NCI-H2029 (cell line): ENCODE measurements around the gene TEX13A.
"Not testable (repeated sequence)": the region's sequence is repeated elsewhere in the genome, so short reads cannot be mapped to it uniquely, and the experiment has no call there.

Experiments
- DNase-seq: peaks from one replicate; lab custom pipeline; 2025; lab: John Stamatoyannopoulos, UW

TEX13A gene

GRCh38 chrX:105220636-105221035 is at the start of gene TEX13A:
Gene TEX13A (minus strand): TSS chrX:105220694. CDS start chrX:105220397, 297 bp downstream.
- DNase-seq, result no peak

GRCh38 chrX:105269386-105269785 is 48.9 kb upstream of the TEX13A start:
- no peak for DNase-seq

- DNase-seq, result no peak
These were observed 46.7 kb upstream of the TEX13A start for GRCh38 chrX:105267167-105267566.

GRCh38 chrX:105266456-105266855 is 46.0 kb upstream of the TEX13A start:
- DNase-seq, result no peak

GRCh38 chrX:105265093-105265492 is 44.6 kb upstream of the TEX13A start:
- no peak for DNase-seq

GRCh38 chrX:105263801-105264200 is 43.3 kb upstream of the TEX13A start:
- no peak for DNase-seq

GRCh38 chrX:105263171-105263570 is 42.7 kb upstream of the TEX13A start:
- no peak for DNase-seq

GRCh38 chrX:105260291-105261043 is 40.0 kb upstream of the TEX13A start:
- no peak for DNase-seq

- DNase-seq, result no peak
These were observed 20.6 kb upstream of the TEX13A start for GRCh38 chrX:105241056-105241455.

GRCh38 chrX:105237407-105237806 is 16.9 kb upstream of the TEX13A start:
- DNase-seq, result not testable (repeated sequence)

- DNase-seq, result no peak
These were observed 8.7 kb upstream of the TEX13A start for GRCh38 chrX:105229146-105229545.

- no peak for DNase-seq
These were observed 8.1 kb upstream of the TEX13A start for GRCh38 chrX:105228602-105229001.

- DNase-seq, result no peak
These were observed 6.0 kb upstream of the TEX13A start for GRCh38 chrX:105226499-105226898.

- no peak for DNase-seq
These were observed 880 bp upstream of the TEX13A start for GRCh38 chrX:105221374-105221773.

GRCh38 chrX:105219454-105220401 is 766 bp downstream of the TEX13A start:
- no peak for DNase-seq

GRCh38 chrX:105211066-105211575 is 9.4 kb downstream of the TEX13A start:
- no peak for DNase-seq

GRCh38 chrX:105210258-105210657 is 10.2 kb downstream of the TEX13A start:
- DNase-seq, result no peak

GRCh38 chrX:105209406-105209805 is 11.1 kb downstream of the TEX13A start:
- DNase-seq, result no peak

- no peak for DNase-seq
These were observed 28.6 kb downstream of the TEX13A start for GRCh38 chrX:105191878-105192277.

- DNase-seq, result no peak
These were observed 30.1 kb downstream of the TEX13A start for GRCh38 chrX:105190252-105190853.

GRCh38 chrX:105189093-105189492 is 31.4 kb downstream of the TEX13A start:
- no peak for DNase-seq

- DNase-seq, result no peak
These were observed 40.9 kb downstream of the TEX13A start for GRCh38 chrX:105179644-105180043.
